Naive thymus-derived CD4-positive, alpha-beta T cell (primary cell): ENCODE measurements around the gene RNF5. TPM values are rescaled to one million over a fixed set of nuclear protein-coding genes. Genes with fewer than 3 reads are reported as not detected.

Experiments used
- ATAC-seq: fragments of 150-1000 bp; cut with Tn5 transposase; 2 replicates; pipeline ENCODE4 v1.10.0; 2021; ENCODE audit warnings: mild to moderate bottlenecking, moderate library complexity
- CTCF ChIA-PET: fragments of 350-600 bp; sonication (Branson Sonifier 250); formaldehyde crosslinking; loops from one replicate; lab custom pipeline; 2021; ENCODE audit warnings: antibody characterized with exemption; lab: Charles Lee
- POLR2A ChIA-PET: fragments of 350-600 bp; sonication (Branson Sonifier 250); formaldehyde crosslinking; loops from one replicate; lab custom pipeline; 2021; ENCODE audit warnings: antibody characterized with exemption, inconsistent platforms; lab: Charles Lee
- DNase-seq, 9 donors: peaks; one replicate each; pipeline versions ENCODE4 v3.0.0 to v3.0.0-alpha.2; 2020 to 2022; ENCODE audit warnings: mixed read lengths in 1 of 9
- H3K27ac ChIP-seq: one replicate; pipeline ENCODE4 v1.7.0; 2013; ENCODE audit warnings: mild to moderate bottlenecking, low read depth, low read length, moderate library complexity
- H3K27me3 ChIP-seq, 2 donors: one replicate each; pipeline ENCODE4 v1.7.0; 2013; ENCODE audit warnings: low read length in 2 of 2, mild to moderate bottlenecking in 2 of 2, moderate library complexity in 2 of 2; ENCODE audit not compliant: control insufficient read depth in 2 of 2, insufficient read depth in 2 of 2
- H3K36me3 ChIP-seq, 3 experiments: 1 replicate in 2 of 3; 2 replicates in 1 of 3; pipeline ENCODE4 v1.7.0; 2013; ENCODE audit warnings: low read length in 3 of 3, mild to moderate bottlenecking in 3 of 3, moderate library complexity in 1 of 3; ENCODE audit not compliant: insufficient read depth in 3 of 3, control insufficient read depth in 2 of 3
- H3K4me1 ChIP-seq, 2 donors: one replicate each; pipeline ENCODE4 v1.7.0; 2013; ENCODE audit warnings: low read length in 2 of 2, mild to moderate bottlenecking in 2 of 2, moderate library complexity in 1 of 2; ENCODE audit not compliant: control insufficient read depth in 2 of 2, insufficient read depth in 2 of 2
- H3K4me3 ChIP-seq: 2 replicates; pipeline ENCODE4 v1.7.0; 2013; ENCODE audit warnings: mild to moderate bottlenecking, low read length
- H3K9me3 ChIP-seq, 3 experiments: 1 replicate in 2 of 3; 2 replicates in 1 of 3; pipeline ENCODE4 v1.7.0; 2013; ENCODE audit warnings: low read length in 3 of 3; ENCODE audit not compliant: control insufficient read depth in 2 of 3
- H3K27ac Mint-ChIP-seq, 9 donors: one replicate each; pipeline ENCODE4 v1.8.0; 2020 to 2022; ENCODE audit warnings: mixed read lengths in 9 of 9, mild to moderate bottlenecking in 8 of 9, moderate library complexity in 5 of 9, inconsistent platforms in 2 of 9
- H3K27me3 Mint-ChIP-seq, 5 donors: one replicate each; pipeline ENCODE4 v1.8.0; 2021 to 2022; ENCODE audit warnings: mixed read lengths in 5 of 5, mild to moderate bottlenecking in 1 of 5
- H3K36me3 Mint-ChIP-seq, 5 donors: one replicate each; pipeline ENCODE4 v1.8.0; 2020 to 2022; ENCODE audit warnings: mixed read lengths in 5 of 5, mild to moderate bottlenecking in 3 of 5, inconsistent platforms in 1 of 5
- H3K4me1 Mint-ChIP-seq, 7 donors: one replicate each; pipeline ENCODE4 v1.8.0; 2020 to 2022; ENCODE audit warnings: mixed read lengths in 7 of 7, mild to moderate bottlenecking in 3 of 7, inconsistent platforms in 1 of 7
- H3K4me3 Mint-ChIP-seq, 10 donors: one replicate each; pipeline ENCODE4 v1.8.0; 2020 to 2022; ENCODE audit warnings: mild to moderate bottlenecking in 10 of 10, mixed read lengths in 10 of 10, moderate library complexity in 6 of 10, inconsistent platforms in 2 of 10
- H3K9me3 Mint-ChIP-seq, 11 donors: one replicate each; pipeline ENCODE4 v1.8.0; 2020 to 2022; ENCODE audit warnings: mixed read lengths in 11 of 11, mild to moderate bottlenecking in 4 of 11, inconsistent platforms in 1 of 11, moderate library complexity in 1 of 11
- intact Hi-C, 2 donors: fragments of 100-400 bp; cut with micrococcal nuclease; formaldehyde crosslinking; loops; one replicate each; pipeline ENCODE4 v1.15.1; 2023
- polyA plus RNA-seq, 2 donors: library from polyadenylated mRNA; unstranded; fragments of 300-500 nt; fragmentation: Illumina TruSeq; gene quantifications; one replicate each; pipeline ENCODE4 v1.2.3, GENCODE V29; 2021
- total RNA-seq, 6 experiments: library from RNA in 5 of 6; stranded (reverse) in 5 of 6; gene quantifications; 1 replicate in 5 of 6; 2 replicates in 1 of 6; pipeline ENCODE4 v1.2.3 and lab custom pipeline; 2021 to 2026

The RNF5 gene
- total and polyA plus RNA-seq, 7 experiments from 2014 or later: 17.0 to 111 (median 45.3) TPM

GRCh38 chr6:32176476-32177182 is 1.6 kb upstream of the RNF5 start:
- H3K4me3 Mint-ChIP-seq: peak overlapping the region; percentile 85 to 98 (median 95)
- H3K4me1 Mint-ChIP-seq: peaks cover 60 to 87% (median 68%) of the 10 kb centered on the region in 7 donors
- Histone ChIP-seq H3K27me3 (no peaks in the 10 kb centered on the region), H3K4me1 (peaks cover 31 to 61% of the 10 kb centered on the region in 2 donors), H3K36me3 (peaks cover 0 to 16% (median 0%) of the 10 kb centered on the region in 3 experiments), H3K4me3 (peak overlapping the region; percentile 82), H3K9me3 (no peaks in the 10 kb centered on the region), H3K27ac (peak overlapping the region; percentile 91)
- peak overlapping the region; percentile 87 to 100 (median 95) for H3K27ac Mint-ChIP-seq
- CTCF ChIA-PET: interaction anchor here (0.6 to 2.1 kb wide), 9 partner anchors 15 to 1169 kb away, joined by 3 to 9 read pairs (median 4); partner anchors contain the start of gene GPSM3
- no peaks in the 10 kb centered on the region for H3K27me3 Mint-ChIP-seq
- POLR2A ChIA-PET: interaction anchor here (0.9 to 8.1 kb wide), 9 partner anchors 12 to 795 kb away, joined by 3 to 259 read pairs (median 7); partner anchors contain the start of genes ATF6B, EGFL8, FKBPL and GPSM3
- intact Hi-C loops: loop anchor here (1.0 to 5.0 kb wide), 13 partner anchors 22 to 1559 kb away; partner anchors contain the start of genes NELFE (in 2 of the 2), PPT2 (in 2 of the 2), PSMB8 (in 2 of the 2) and SKIC2 (in 2 of the 2)
- peaks cover 0 to 14% (median 10%) of the 10 kb centered on the region in 5 donors for H3K36me3 Mint-ChIP-seq
- ATAC-seq: no peak
- H3K9me3 Mint-ChIP-seq: peaks cover 0 to 3% (median 0%) of the 10 kb centered on the region in 11 donors
- no peak for DNase-seq

- peak overlapping the region; percentile 91 for H3K27ac ChIP-seq
- Mint-ChIP-seq H3K9me3 (peaks cover 0 to 3% (median 0%) of the 10 kb centered on the region in 11 donors), H3K4me3 (peak overlapping the region; percentile 85 to 98 (median 95)), H3K27ac (peak overlapping the region; percentile 87 to 100 (median 95)), H3K4me1 (peaks cover 66 to 89% (median 68%) of the 10 kb centered on the region in 7 donors), H3K27me3 (no peaks in the 10 kb centered on the region), H3K36me3 (peaks cover 0 to 14% (median 10%) of the 10 kb centered on the region in 5 donors)
- peaks cover 0 to 21% (median 4%) of the 10 kb centered on the region in 3 experiments for H3K36me3 ChIP-seq
- ATAC-seq (peak; percentile 1), DNase-seq (peak in 1 of 9 donors; percentile 66)
- peaks cover 31 to 63% of the 10 kb centered on the region in 2 donors for H3K4me1 ChIP-seq
- H3K27me3 ChIP-seq: no peaks in the 10 kb centered on the region
- ChIA-PET POLR2A (interaction anchor here (0.9 to 8.1 kb wide), 8 partner anchors 13 to 794 kb away, joined by 3 to 259 read pairs (median 6); partner anchors contain the start of genes ATF6B, EGFL8, FKBPL and GPSM3), CTCF (interaction anchor here (0.6 to 2.1 kb wide), 7 partner anchors 14 to 296 kb away, joined by 3 to 9 read pairs (median 3); partner anchors contain the start of genes ATF6B, EHMT2 and GPSM3)
- intact Hi-C loops: loop anchor here (1.0 to 5.0 kb wide), 11 partner anchors 47 to 1560 kb away; partner anchors contain the start of genes NELFE (in 2 of the 2), PSMB8 (in 2 of the 2), SKIC2 (in 2 of the 2) and BAG6 (in 1 of the 2)
- H3K4me3 ChIP-seq: peak overlapping the region; percentile 82
- no peaks in the 10 kb centered on the region for H3K9me3 ChIP-seq
Measured at GRCh38 chr6:32177183-32177787, 920 bp upstream of the RNF5 start.

- H3K4me3 ChIP-seq: peak overlapping the region; percentile 82
- Mint-ChIP-seq H3K9me3 (peaks cover 0 to 3% (median 0%) of the 10 kb centered on the region in 11 donors), H3K36me3 (peaks cover 0 to 14% (median 10%) of the 10 kb centered on the region in 5 donors), H3K4me1 (peaks cover 55 to 82% (median 62%) of the 10 kb centered on the region in 7 donors), H3K27me3 (no peaks in the 10 kb centered on the region), H3K27ac (peak overlapping the region; percentile 87 to 100 (median 95)), H3K4me3 (peak overlapping the region; percentile 85 to 98 (median 95))
- DNase-seq (peak in 2 of 9 donors; percentile 14 to 36), ATAC-seq (no peak)
- CTCF ChIA-PET: interaction anchor here (0.8 to 1.7 kb wide), 5 partner anchors 9 to 580 kb away, joined by 3 to 10 read pairs (median 5); partner anchors contain the start of gene GPSM3
- H3K27me3 ChIP-seq: no peaks in the 10 kb centered on the region
- H3K36me3 ChIP-seq: peaks cover 0 to 36% (median 17%) of the 10 kb centered on the region in 3 experiments
- H3K4me1 ChIP-seq: peaks cover 31 to 54% of the 10 kb centered on the region in 2 donors
- peak overlapping the region; percentile 91 for H3K27ac ChIP-seq
- intact Hi-C loops: loop anchor here (1.0 to 5.0 kb wide), 12 partner anchors 12 to 1561 kb away; partner anchors contain the start of genes PBX2 (in 2 of the 2), BAG6 (in 1 of the 2), BRD2 (in 1 of the 2) and CLIC1 (in 1 of the 2)
- H3K9me3 ChIP-seq: no peaks in the 10 kb centered on the region
- POLR2A ChIA-PET: interaction anchor here (0.7 to 8.1 kb wide), 7 partner anchors 8 to 794 kb away, joined by 3 to 259 read pairs (median 4); partner anchors contain the start of genes ATF6B, FKBPL, GPSM3 and PBX2
Measured at GRCh38 chr6:32178547-32179440, 589 bp downstream of the RNF5 start.

- peaks cover 0 to 41% (median 17%) of the 10 kb centered on the region in 3 experiments for H3K36me3 ChIP-seq
- peak overlapping the region in 8 of 9 donors; percentile 20 to 99 (median 70) for H3K27ac Mint-ChIP-seq
- H3K27ac ChIP-seq: no peak overlapping the region
- peaks cover 0 to 12% (median 10%) of the 10 kb centered on the region in 5 donors for H3K36me3 Mint-ChIP-seq
- H3K4me1 Mint-ChIP-seq: peaks cover 44 to 74% (median 59%) of the 10 kb centered on the region in 7 donors
- ATAC-seq: no peak
- intact Hi-C loops: loop anchor here (2.0 to 5.0 kb wide), 8 partner anchors 223 to 1563 kb away; partner anchors contain the start of genes BAG6 (in 1 of the 2), BRD2 (in 1 of the 2), CLIC1 (in 1 of the 2) and EHMT2 (in 1 of the 2)
- CTCF ChIA-PET: interaction anchor here (0.6 to 1.7 kb wide), 6 partner anchors 8 to 595 kb away, joined by 3 to 10 read pairs (median 5); partner anchors contain the start of gene GPSM3
- H3K4me3 Mint-ChIP-seq: peak overlapping the region; percentile 37 to 97 (median 54)
- peaks cover 0 to 3% (median 0%) of the 10 kb centered on the region in 11 donors for H3K9me3 Mint-ChIP-seq
- H3K4me1 ChIP-seq: peaks cover 31 to 48% of the 10 kb centered on the region in 2 donors
- H3K27me3 Mint-ChIP-seq: no peaks in the 10 kb centered on the region
- DNase-seq: no peak
- H3K27me3 ChIP-seq: no peaks in the 10 kb centered on the region
- no peak overlapping the region for H3K4me3 ChIP-seq
- POLR2A ChIA-PET: interaction anchor here (1.2 to 8.1 kb wide), 6 partner anchors 11 to 793 kb away, joined by 3 to 259 read pairs (median 4); partner anchors contain the start of genes ATF6B, FKBPL, GPSM3 and PBX2
- no peaks in the 10 kb centered on the region for H3K9me3 ChIP-seq
Measured at GRCh38 chr6:32179766-32180405, 1.7 kb downstream of the RNF5 start.

GRCh38 chr6:32181148-32181702 is 3.0 kb downstream of the RNF5 start:
- H3K36me3 Mint-ChIP-seq: peaks cover 0 to 18% (median 14%) of the 10 kb centered on the region in 5 donors
- peaks cover 0 to 48% (median 17%) of the 10 kb centered on the region in 3 experiments for H3K36me3 ChIP-seq
- H3K27ac Mint-ChIP-seq: peak overlapping the region in 7 of 9 donors; percentile 45 to 99 (median 67)
- no peak for ATAC-seq
- DNase-seq: no peak
- no peaks in the 10 kb centered on the region for H3K9me3 ChIP-seq
- CTCF ChIA-PET: no interaction called here
- H3K4me3 Mint-ChIP-seq: peak overlapping the region in 3 of 10 donors; percentile 18 to 85 (median 34)
- no peaks in the 10 kb centered on the region for H3K27me3 ChIP-seq
- intact Hi-C loops: no loop called here
- peaks cover 44 to 73% (median 61%) of the 10 kb centered on the region in 7 donors for H3K4me1 Mint-ChIP-seq
- no peaks in the 10 kb centered on the region for H3K27me3 Mint-ChIP-seq
- peak overlapping the region; percentile 47 for H3K27ac ChIP-seq
- H3K9me3 Mint-ChIP-seq: peaks cover 0 to 3% (median 0%) of the 10 kb centered on the region in 11 donors
- H3K4me1 ChIP-seq: peaks cover 21 to 40% of the 10 kb centered on the region in 2 donors
- H3K4me3 ChIP-seq: no peak overlapping the region
- POLR2A ChIA-PET: interaction anchor here (5.4 to 8.1 kb wide), 2 partner anchors 10 to 52 kb away, joined by 36 to 259 read pairs; partner anchors contain the start of genes ATF6B, FKBPL, GPSM3 and PBX2
